H1 (cell line): ENCODE measurements around the gene DUSP18. TPM values are rescaled to one million over a fixed set of nuclear protein-coding genes. Genes with fewer than 3 reads are reported as not detected.

Experiments
- CTCF ChIA-PET: fragments of 300-600 bp; sonication (Branson Sonifier 250); formaldehyde crosslinking; loops from one replicate; lab custom pipeline; 2021; ENCODE audit not compliant: partially characterized antibody; lab: Charles Lee
- POLR2A ChIA-PET: fragments of 300-600 bp; sonication (Branson Sonifier 250); formaldehyde crosslinking; loops from one replicate; lab custom pipeline; 2021; ENCODE audit warnings: inconsistent platforms; ENCODE audit not compliant: partially characterized antibody; lab: Charles Lee
- DNase-seq, 2 experiments: peaks; one replicate each; pipeline versions ENCODE4 v3.0.0 to v3.0.0-alpha.2; 2010 to 2022; ENCODE audit warnings: low spot score in 2 of 2, low read depth in 1 of 2, mixed read lengths in 1 of 2
- FAIRE-seq: peaks from 2 replicates; lab custom pipeline; 2011; peaks lifted over from hg19 to GRCh38; lab: Jason Lieb, UNC
- H2AFZ ChIP-seq: 2 replicates; pipeline ENCODE4 v1.8.1; 2012; ENCODE audit warnings: low read length, inconsistent platforms
- H2AK5ac ChIP-seq: 2 replicates; pipeline ENCODE4 v1.6.1; 2013; ENCODE audit warnings: low read depth, low read length
- H2BK120ac ChIP-seq: replicated peaks from 2 replicates; pipeline ENCODE3; 2013; ENCODE audit warnings: low read depth, low read length, inconsistent platforms
- H2BK12ac ChIP-seq: 2 replicates; pipeline ENCODE4 v1.6.1; 2013; ENCODE audit warnings: low read depth, low read length
- H2BK15ac ChIP-seq: 2 replicates; pipeline ENCODE4 v1.6.1; 2013; ENCODE audit warnings: low read length
- H2BK20ac ChIP-seq: 2 replicates; pipeline ENCODE4 v1.6.1; 2013; ENCODE audit warnings: low read length
- H2BK5ac ChIP-seq: 2 replicates; pipeline ENCODE4 v1.6.1; 2013; ENCODE audit warnings: low read depth, low read length
- H3K14ac ChIP-seq: 2 replicates; pipeline ENCODE4 v1.6.1; 2013; ENCODE audit warnings: inconsistent platforms; ENCODE audit not compliant: insufficient read length
- H3K18ac ChIP-seq: 2 replicates; pipeline ENCODE4 v1.6.1; 2013; ENCODE audit warnings: low read length; ENCODE audit errors: extremely low read depth
- H3K23ac ChIP-seq: 2 replicates; pipeline ENCODE4 v1.6.1; 2013; ENCODE audit warnings: inconsistent platforms; ENCODE audit not compliant: insufficient read length
- H3K23me2 ChIP-seq: 2 replicates; pipeline ENCODE4 v1.6.1; 2013; ENCODE audit warnings: low read depth, low read length
- H3K27ac ChIP-seq: 2 replicates; pipeline ENCODE4 v1.6.1; 2011; ENCODE audit warnings: low read depth, low read length, inconsistent platforms
- H3K27me3 ChIP-seq, 4 experiments: replicated peaks in 1 of 4; 1 replicate in 1 of 4; 2 replicates in 3 of 4; pipeline versions ENCODE4 v1.6.1 to v1.8.1; 2011 to 2013; ENCODE audit warnings: low read length in 3 of 4, mild to moderate bottlenecking in 3 of 4, inconsistent platforms in 2 of 4, mixed read lengths in 2 of 4, moderate library complexity in 1 of 4; ENCODE audit not compliant: control insufficient read depth in 3 of 4, insufficient read depth in 3 of 4; ENCODE audit errors: extremely low read depth in 1 of 4
- H3K36me3 ChIP-seq, 4 experiments: 2 replicates each; pipeline versions ENCODE4 v1.6.1 to v1.8.1; 2011 to 2013; ENCODE audit warnings: mild to moderate bottlenecking in 4 of 4, low read length in 3 of 4, moderate library complexity in 2 of 4, control low read depth in 1 of 4, inconsistent platforms in 1 of 4; ENCODE audit not compliant: insufficient read depth in 4 of 4, control insufficient read depth in 2 of 4
- H3K4ac ChIP-seq: replicated peaks from 2 replicates; pipeline ENCODE3; 2013; ENCODE audit warnings: low read length, low read depth, mixed read lengths, inconsistent platforms; ENCODE audit not compliant: insufficient read length
- H3K4me1 ChIP-seq, 4 experiments: replicated peaks in 1 of 4; 1 replicate in 1 of 4; 2 replicates in 3 of 4; pipeline versions ENCODE4 v1.6.1 to v1.8.1; 2011 to 2013; ENCODE audit warnings: low read length in 3 of 4, inconsistent platforms in 2 of 4, mixed read lengths in 1 of 4; ENCODE audit not compliant: insufficient read depth in 4 of 4, control insufficient read depth in 3 of 4
- H3K4me2 ChIP-seq, 2 experiments: 2 replicates each; pipeline versions ENCODE4 v1.6.1 to v1.8.1; 2011 to 2013; ENCODE audit warnings: low read depth in 2 of 2, low read length in 2 of 2, control low read depth in 1 of 2, inconsistent platforms in 1 of 2, mild to moderate bottlenecking in 1 of 2; ENCODE audit not compliant: insufficient read depth in 1 of 2
- H3K4me3 ChIP-seq, 4 experiments: fragments of 200-600, 300-600 bp in 1 of 4; sonication (generic), shearing (Covaris generic), sonication (Bioruptor Twin) in 1 of 4; 2 replicates each; pipeline versions ENCODE4 v1.5.1 to v1.8.1; 2011 to 2016; ENCODE audit warnings: low read length in 4 of 4, low read depth in 3 of 4, control low read depth in 2 of 4, inconsistent platforms in 2 of 4, mild to moderate bottlenecking in 2 of 4, mixed read lengths in 1 of 4, moderate library complexity in 1 of 4; ENCODE audit not compliant: insufficient read depth in 2 of 4; ENCODE audit errors: extremely low read depth in 1 of 4
- H3K56ac ChIP-seq: replicated peaks from 2 replicates; pipeline ENCODE3; 2013; ENCODE audit warnings: low read depth, mild to moderate bottlenecking, mixed read lengths, low read length, inconsistent platforms; ENCODE audit not compliant: insufficient read length
- H3K79me1 ChIP-seq: 2 replicates; pipeline ENCODE4 v1.6.1; 2013; ENCODE audit warnings: low read depth, low read length, control low read depth
- H3K79me2 ChIP-seq, 2 experiments: 2 replicates each; pipeline versions ENCODE4 v1.6.1 to v1.8.1; 2012 to 2013; ENCODE audit warnings: low read length in 2 of 2, mild to moderate bottlenecking in 2 of 2, inconsistent platforms in 1 of 2; ENCODE audit not compliant: insufficient read depth in 2 of 2, control insufficient read depth in 1 of 2
- H3K9ac ChIP-seq, 4 experiments: replicated peaks in 1 of 4; 1 replicate in 1 of 4; 2 replicates in 3 of 4; pipeline versions ENCODE4 v1.6.1 to v1.8.1; 2011 to 2013; ENCODE audit warnings: low read depth in 3 of 4, low read length in 3 of 4, control low read depth in 2 of 4, mild to moderate bottlenecking in 2 of 4, moderate library complexity in 2 of 4, inconsistent platforms in 1 of 4; ENCODE audit errors: extremely low read depth in 1 of 4
- H3K9me3 ChIP-seq, 2 experiments: 2 replicates each; pipeline versions ENCODE4 v1.6.1 to v1.8.1; 2012 to 2013; ENCODE audit warnings: mild to moderate bottlenecking in 2 of 2, moderate library complexity in 2 of 2, control low read depth in 1 of 2, inconsistent platforms in 1 of 2, low read depth in 1 of 2, low read length in 1 of 2, mixed read lengths in 1 of 2; ENCODE audit not compliant: insufficient read depth in 2 of 2
- H4K20me1 ChIP-seq, 2 experiments: replicated peaks in 1 of 2; 2 replicates each; pipeline versions ENCODE3 to v1.8.1; 2011 to 2013; ENCODE audit warnings: inconsistent platforms in 2 of 2, low read length in 2 of 2, mild to moderate bottlenecking in 1 of 2; ENCODE audit not compliant: insufficient read depth in 2 of 2, control insufficient read depth in 1 of 2
- H4K5ac ChIP-seq: 2 replicates; pipeline ENCODE4 v1.6.1; 2013; ENCODE audit warnings: low read length, low read depth, mixed read lengths, inconsistent platforms; ENCODE audit not compliant: insufficient read length
- H4K8ac ChIP-seq: 2 replicates; pipeline ENCODE4 v1.8.0; 2013; ENCODE audit warnings: mild to moderate bottlenecking, moderate library complexity, low read length, inconsistent platforms; ENCODE audit not compliant: insufficient read depth; ENCODE audit errors: extremely low read depth
- H4K91ac ChIP-seq: replicated peaks from 2 replicates; pipeline ENCODE3; 2013; ENCODE audit warnings: low read length, mixed read lengths, inconsistent platforms; ENCODE audit not compliant: insufficient read length
- ASH2L ChIP-seq: fragments of 200-600, 300-600 bp; sonication (generic); IDR thresholded peaks from one replicate; pipeline ENCODE4 v1.7.1; 2017; ENCODE audit warnings: low read length
- FOSL1 ChIP-seq: IDR thresholded peaks from 2 replicates; pipeline ENCODE4 v1.6.1; 2011; ENCODE audit warnings: mild to moderate bottlenecking, low read depth, low read length, moderate library complexity; ENCODE audit not compliant: insufficient read depth
- JUN ChIP-seq: IDR thresholded peaks from 2 replicates; pipeline ENCODE4 v1.6.1; 2011; ENCODE audit warnings: low read depth, mild to moderate bottlenecking, improper control_type of control experiment, low read length
- KDM1A ChIP-seq: fragments of 200-600, 300-600 bp; sonication (generic); IDR thresholded peaks from 2 replicates; pipeline ENCODE4 v1.7.1; 2016; ENCODE audit warnings: mild to moderate bottlenecking, low read length, borderline replicate concordance
- KDM5A ChIP-seq: fragments of 200-600 bp; IDR thresholded peaks from 2 replicates; pipeline ENCODE4 v1.7.1; 2012; ENCODE audit warnings: mild to moderate bottlenecking, low read length, inconsistent platforms, mixed read lengths
- NANOG ChIP-seq: IDR thresholded peaks from 2 replicates; pipeline ENCODE4 v1.6.1; 2011; ENCODE audit warnings: low read length, low read depth, mild to moderate bottlenecking, inconsistent platforms; ENCODE audit not compliant: insufficient read depth, poor library complexity, severe bottlenecking
- RFX5 ChIP-seq: IDR thresholded peaks from 2 replicates; pipeline ENCODE4 v1.6.1; 2011; ENCODE audit warnings: low read depth, low read length, improper control_type of control experiment, borderline replicate concordance
- RNF2 ChIP-seq: fragments of 200-900, 300-1000 bp; sonication (generic); IDR thresholded peaks from 2 replicates; pipeline ENCODE4 v1.7.1; 2016; ENCODE audit warnings: borderline replicate concordance, low read depth, mild to moderate bottlenecking, antibody characterized with exemption, low read length; ENCODE audit not compliant: poor library complexity, severe bottlenecking; ENCODE audit errors: missing control alignments
- SRF ChIP-seq: IDR thresholded peaks from 2 replicates; pipeline ENCODE4 v1.6.1; 2011; ENCODE audit warnings: mild to moderate bottlenecking, low read depth, low read length, moderate library complexity
- WGBS, 2 experiments: shearing (Covaris generic) in 1 of 2; methylation state at CpG; one replicate each; pipeline versions ENCODE4 v1.1.6 to v1.1.7; 2013 to 2015; ENCODE audit warnings: low lambda C conversion rate in 2 of 2, mixed read lengths in 2 of 2, inconsistent platforms in 1 of 2, low coverage in 1 of 2, missing lambda C conversion rate in 1 of 2; ENCODE audit not compliant: insufficient replicate concordance in 2 of 2, insufficient coverage in 1 of 2, insufficient read length in 1 of 2; ENCODE audit errors: extremely low coverage in 1 of 2, missing lambda C conversion rate in 1 of 2; 5-methylcytosine and 5-hydroxymethylcytosine counted together
- polyA plus RNA-seq, 7 experiments: library from polyadenylated mRNA; depleted of rRNA in 3 of 7; stranded (reverse) in 5 of 7; unstranded in 2 of 7; fragments of >200 nt in 5 of 7; fragments of 200-250 nt in 2 of 7; gene quantifications; 1 replicate in 5 of 7; 2 replicates in 1 of 7; 4 replicates in 1 of 7; pipeline versions ENCODE4 v1.2.1 to v1.2.3, GENCODE V29; 2011 to 2013; ENCODE audit warnings: missing spikeins in 2 of 7, mixed read lengths in 2 of 7
- total RNA-seq: library from RNA; stranded (reverse); fragmentation: NEBNext Ultra II Directional; extraction: Animal tissue kit (Norgen Biotek cat#: 25700); gene quantifications from 2 replicates; pipeline ENCODE4 v1.2.1, GENCODE V29; 2021
- TF ChIP-seq, protein P1 (sequence below): IDR thresholded peaks from 2 replicates; pipeline ENCODE4 v1.6.1; 2012; ENCODE audit warnings: low read length, inconsistent platforms
- TF ChIP-seq, protein P2 (sequence below): IDR thresholded peaks from 2 replicates; pipeline ENCODE4 v1.6.1; 2011; ENCODE audit warnings: low read depth, mild to moderate bottlenecking, low read length; ENCODE audit not compliant: insufficient read depth

Gene DUSP18
- total and polyA plus RNA-seq, 2 of the 8 experiments (the other 6 are each of a cell fraction or from before 2014, with no cell fraction given) = 2.6 to 7.3 TPM

DNA sequence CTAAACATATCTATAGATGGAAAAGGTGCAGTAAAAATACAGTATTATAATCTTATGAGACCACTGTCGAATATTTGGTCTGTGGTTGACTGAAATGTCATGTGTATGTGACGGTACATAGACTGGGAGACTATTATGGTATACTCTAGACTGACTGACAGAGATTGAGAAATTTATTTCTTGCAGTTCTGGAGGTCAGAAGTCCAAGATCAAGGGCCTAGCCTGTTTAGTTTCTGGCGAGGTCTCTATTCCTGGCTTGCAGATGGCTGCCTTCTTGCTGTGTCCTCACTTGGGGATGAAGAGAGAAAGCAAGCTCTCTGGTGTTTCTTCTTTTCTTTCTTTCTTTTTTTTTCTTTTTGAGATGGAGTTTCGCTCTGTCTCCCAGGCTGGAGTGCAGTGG lies 19.7 kb upstream of the DUSP18 start:
- Histone ChIP-seq H2BK15ac (no peak overlapping the region), H3K36me3 (no peaks in the 10 kb centered on the region), H2BK120ac (no peak overlapping the region), H3K27ac (no peak overlapping the region), H2BK20ac (no peak overlapping the region), H3K9ac (no peak overlapping the region), H4K8ac (no peak overlapping the region), H2AK5ac (no peak overlapping the region), H2BK12ac (no peak overlapping the region), H3K9me3 (no peaks in the 10 kb centered on the region), H3K79me2 (no peaks in the 10 kb centered on the region), H3K4me3 (no peak overlapping the region), H3K23ac (no peak overlapping the region), H2BK5ac (no peak overlapping the region), H4K5ac (no peak overlapping the region), H3K4me1 (no peaks in the 10 kb centered on the region), H3K56ac (no peak overlapping the region), H3K23me2 (no peaks in the 10 kb centered on the region), H4K20me1 (no peaks in the 10 kb centered on the region), H3K14ac (no peak overlapping the region), H3K4ac (no peak overlapping the region), H4K91ac (no peak overlapping the region), H3K4me2 (no peak overlapping the region), H3K27me3 (no peaks in the 10 kb centered on the region), H2AFZ (no peak overlapping the region), H3K18ac (no peak overlapping the region), H3K79me1 (no peaks in the 10 kb centered on the region; the same call in 1 of the 2 replicates)
- DNase-seq (no peak), FAIRE-seq (no peak)
- CTCF ChIA-PET = interaction anchor here (0.7 kb wide), 1 partner anchor 86 kb away, joined by 3 read pairs; no protein-coding TSS in a partner anchor
- POLR2A ChIA-PET = no interaction called here
- WGBS, 2 experiments = 93% methylated on average over 4 of the region's 4 CpGs; no CpG with 5 or more reads in 1 of the 2 experiments
- TF ChIP-seq JUN (no peak), ASH2L (no peak), RFX5 (no peak), KDM5A (no peak), KDM1A (no peak), SRF (no peak), NANOG (no peak), FOSL1 (no peak), RNF2 (no peak)
- TF ChIP-seq, protein P1, sequence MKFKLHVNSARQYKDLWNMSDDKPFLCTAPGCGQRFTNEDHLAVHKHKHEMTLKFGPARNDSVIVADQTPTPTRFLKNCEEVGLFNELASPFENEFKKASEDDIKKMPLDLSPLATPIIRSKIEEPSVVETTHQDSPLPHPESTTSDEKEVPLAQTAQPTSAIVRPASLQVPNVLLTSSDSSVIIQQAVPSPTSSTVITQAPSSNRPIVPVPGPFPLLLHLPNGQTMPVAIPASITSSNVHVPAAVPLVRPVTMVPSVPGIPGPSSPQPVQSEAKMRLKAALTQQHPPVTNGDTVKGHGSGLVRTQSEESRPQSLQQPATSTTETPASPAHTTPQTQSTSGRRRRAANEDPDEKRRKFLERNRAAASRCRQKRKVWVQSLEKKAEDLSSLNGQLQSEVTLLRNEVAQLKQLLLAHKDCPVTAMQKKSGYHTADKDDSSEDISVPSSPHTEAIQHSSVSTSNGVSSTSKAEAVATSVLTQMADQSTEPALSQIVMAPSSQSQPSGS = no peak
- TF ChIP-seq, protein P2, sequence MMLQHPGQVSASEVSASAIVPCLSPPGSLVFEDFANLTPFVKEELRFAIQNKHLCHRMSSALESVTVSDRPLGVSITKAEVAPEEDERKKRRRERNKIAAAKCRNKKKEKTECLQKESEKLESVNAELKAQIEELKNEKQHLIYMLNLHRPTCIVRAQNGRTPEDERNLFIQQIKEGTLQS = no peak
